Measurements from ENCODE around the gene CYTIP. TPM values are rescaled to one million over a fixed set of nuclear protein-coding genes. Genes with fewer than 3 reads are reported as not detected.

Gene CYTIP
- polyA plus RNA-seq, 3 donors: 61.9 to 188 (median 83.5) TPM

DNA sequence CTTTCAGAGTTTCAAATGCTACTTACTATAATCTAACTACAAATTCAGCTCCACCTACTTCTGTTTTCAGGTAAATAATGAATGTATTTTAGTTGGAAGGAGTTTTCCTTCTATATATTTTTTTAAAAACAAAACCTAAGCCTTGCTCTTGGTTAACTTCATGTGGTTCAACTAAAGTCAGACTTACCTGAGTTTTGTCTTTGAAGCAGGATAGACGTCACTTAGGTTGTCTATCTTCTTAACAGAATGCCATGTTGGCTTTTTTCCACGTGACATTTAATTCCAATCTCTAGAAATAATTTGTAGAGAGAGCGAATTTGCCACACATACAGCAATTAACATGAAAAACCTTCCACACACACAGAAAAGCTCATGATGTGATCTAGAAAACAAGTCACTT is 43.9 kb upstream of the CYTIP start:
- H3K4me1 Mint-ChIP-seq: peaks cover 7% of the 10 kb centered on the region
- no peak overlapping the region for H3K4me2 ChIP-seq (replicated peaks; ENCODE audit: extremely low read depth, low read length, poor library complexity, severe bottlenecking)
- no peaks in the 10 kb centered on the region for H4K20me1 ChIP-seq (ENCODE audit: insufficient read depth, low read length)
- peaks cover 7 to 8% of the 10 kb centered on the region in 2 donors for H3K4me1 ChIP-seq (ENCODE audit: control insufficient read depth in 1 of 2, insufficient read depth in 2 of 2, low read length in 2 of 2)
- WGBS (ENCODE audit: insufficient coverage): 80% methylated on average over 1 of the region's 3 CpGs
- no peaks in the 10 kb centered on the region for H3K27me3 Mint-ChIP-seq (ENCODE audit: low read depth in 3 of 3)
- no peak for DNase-seq
- no peak overlapping the region for H2AFZ ChIP-seq (ENCODE audit: insufficient read depth, low read depth, low read length, poor library complexity, severe bottlenecking)
- H3K27me3 ChIP-seq (ENCODE audit: control insufficient read depth in 2 of 2, insufficient read depth in 2 of 2, low read length in 2 of 2): no peaks in the 10 kb centered on the region
- no peak overlapping the region for H3K9ac ChIP-seq (ENCODE audit: insufficient read depth, low read length, poor library complexity, severe bottlenecking)
- H3K4me3 ChIP-seq (replicated peaks in 1 of 3; ENCODE audit: low read depth in 2 of 3, low read length in 3 of 3): no peak overlapping the region
- intact Hi-C loops (cut with micrococcal nuclease): no loop called here
- no peaks in the 10 kb centered on the region for H3K36me3 ChIP-seq (replicated peaks in 1 of 2; ENCODE audit: control insufficient read depth in 1 of 2, insufficient read depth in 2 of 2, low read length in 2 of 2)
- H3K27ac ChIP-seq (ENCODE audit: low read depth in 1 of 2, low read length in 2 of 2): no peak overlapping the region
- H3K4me3 Mint-ChIP-seq: no peak overlapping the region
- H3K9me3 ChIP-seq (replicated peaks in 1 of 2; ENCODE audit: control insufficient read depth in 1 of 2, insufficient read depth in 1 of 2, low read length in 2 of 2): no peaks in the 10 kb centered on the region
- H3K27ac Mint-ChIP-seq: no peak overlapping the region
- no peaks in the 10 kb centered on the region for H3K79me2 ChIP-seq (ENCODE audit: insufficient read depth, low read length)
- H3K9me3 Mint-ChIP-seq: peaks cover 0 to 3% (median 0%) of the 10 kb centered on the region in 7 donors
- H3K36me3 Mint-ChIP-seq: no peaks in the 10 kb centered on the region
- TF ChIP-seq, protein P1, sequence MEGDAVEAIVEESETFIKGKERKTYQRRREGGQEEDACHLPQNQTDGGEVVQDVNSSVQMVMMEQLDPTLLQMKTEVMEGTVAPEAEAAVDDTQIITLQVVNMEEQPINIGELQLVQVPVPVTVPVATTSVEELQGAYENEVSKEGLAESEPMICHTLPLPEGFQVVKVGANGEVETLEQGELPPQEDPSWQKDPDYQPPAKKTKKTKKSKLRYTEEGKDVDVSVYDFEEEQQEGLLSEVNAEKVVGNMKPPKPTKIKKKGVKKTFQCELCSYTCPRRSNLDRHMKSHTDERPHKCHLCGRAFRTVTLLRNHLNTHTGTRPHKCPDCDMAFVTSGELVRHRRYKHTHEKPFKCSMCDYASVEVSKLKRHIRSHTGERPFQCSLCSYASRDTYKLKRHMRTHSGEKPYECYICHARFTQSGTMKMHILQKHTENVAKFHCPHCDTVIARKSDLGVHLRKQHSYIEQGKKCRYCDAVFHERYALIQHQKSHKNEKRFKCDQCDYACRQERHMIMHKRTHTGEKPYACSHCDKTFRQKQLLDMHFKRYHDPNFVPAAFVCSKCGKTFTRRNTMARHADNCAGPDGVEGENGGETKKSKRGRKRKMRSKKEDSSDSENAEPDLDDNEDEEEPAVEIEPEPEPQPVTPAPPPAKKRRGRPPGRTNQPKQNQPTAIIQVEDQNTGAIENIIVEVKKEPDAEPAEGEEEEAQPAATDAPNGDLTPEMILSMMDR (IDR thresholded peaks at IDR 0.05): no peak

DNA sequence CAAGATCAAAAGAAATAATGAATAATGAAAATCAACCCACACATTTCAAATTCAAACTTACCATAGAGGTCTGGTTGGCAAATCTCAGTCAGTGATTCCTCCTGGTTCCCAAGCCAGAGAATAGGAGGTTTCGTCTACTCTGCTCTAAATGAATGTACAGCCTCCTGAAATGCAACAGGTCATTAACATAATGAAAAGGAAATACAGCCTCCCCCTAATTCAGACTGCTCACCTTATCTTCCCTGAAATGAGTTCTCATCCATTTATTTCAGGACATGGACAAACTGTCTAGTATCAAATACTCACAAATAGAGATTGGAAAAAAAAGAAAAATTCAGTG is 43.4 kb upstream of the CYTIP start:
- Histone ChIP-seq H3K4me3 (replicated peaks in 1 of 3; ENCODE audit: low read depth in 2 of 3, low read length in 3 of 3) (no peak overlapping the region), H3K36me3 (replicated peaks in 1 of 2; ENCODE audit: control insufficient read depth in 1 of 2, insufficient read depth in 2 of 2, low read length in 2 of 2) (no peaks in the 10 kb centered on the region), H3K9ac (ENCODE audit: insufficient read depth, low read length, poor library complexity, severe bottlenecking) (no peak overlapping the region), H3K9me3 (replicated peaks in 1 of 2; ENCODE audit: control insufficient read depth in 1 of 2, insufficient read depth in 1 of 2, low read length in 2 of 2) (no peaks in the 10 kb centered on the region), H3K4me2 (replicated peaks; ENCODE audit: extremely low read depth, low read length, poor library complexity, severe bottlenecking) (no peak overlapping the region), H3K4me1 (ENCODE audit: control insufficient read depth in 1 of 2, insufficient read depth in 2 of 2, low read length in 2 of 2) (peaks cover 7 to 8% of the 10 kb centered on the region in 2 donors), H3K79me2 (ENCODE audit: insufficient read depth, low read length) (no peaks in the 10 kb centered on the region), H4K20me1 (ENCODE audit: insufficient read depth, low read length) (no peaks in the 10 kb centered on the region), H3K27me3 (ENCODE audit: control insufficient read depth in 2 of 2, insufficient read depth in 2 of 2, low read length in 2 of 2) (no peaks in the 10 kb centered on the region), H2AFZ (ENCODE audit: insufficient read depth, low read depth, low read length, poor library complexity, severe bottlenecking) (no peak overlapping the region), H3K27ac (ENCODE audit: low read depth in 1 of 2, low read length in 2 of 2) (no peak overlapping the region)
- WGBS (ENCODE audit: insufficient coverage): 100% methylated on average over 1 of the region's 1 CpG
- peaks cover 7% of the 10 kb centered on the region for H3K4me1 Mint-ChIP-seq
- H3K27me3 Mint-ChIP-seq (ENCODE audit: low read depth in 3 of 3): no peaks in the 10 kb centered on the region
- intact Hi-C loops (cut with micrococcal nuclease): no loop called here
- TF ChIP-seq, protein P1 (IDR thresholded peaks at IDR 0.05): no peak
- H3K9me3 Mint-ChIP-seq: peaks cover 0 to 3% (median 0%) of the 10 kb centered on the region in 7 donors
- H3K4me3 Mint-ChIP-seq: no peak overlapping the region
- no peak overlapping the region for H3K27ac Mint-ChIP-seq
- no peak for DNase-seq
- H3K36me3 Mint-ChIP-seq: no peaks in the 10 kb centered on the region
